Measurements from ENCODE around the gene NAP1L4.

Gene NAP1L4

GRCh38 chr11:2901854-2902783, 90.0 kb downstream of the NAP1L4 start:
- Histone ChIP-seq H3K9me3 (ENCODE audit: control insufficient read depth in 5 of 5, low read length in 5 of 5) (peaks cover 0 to 1% (median under 1%) of the 10 kb centered on the region in 5 donors), H3K27me3 (ENCODE audit: control insufficient read depth in 5 of 5, insufficient read depth in 4 of 5, low read length in 5 of 5) (peaks cover 0 to 5% (median 0%) of the 10 kb centered on the region in 5 donors), H3K4me1 (ENCODE audit: control insufficient read depth in 5 of 5, insufficient read depth in 5 of 5, low read length in 5 of 5) (peaks cover 0 to 57% (median 44%) of the 10 kb centered on the region in 5 donors), H3K4me3 (ENCODE audit: low read depth in 1 of 5, low read length in 5 of 5) (peak overlapping the region; percentile 59 to 80 (median 61)), H3K36me3 (ENCODE audit: control insufficient read depth in 5 of 5, insufficient read depth in 5 of 5, low read length in 5 of 5) (no peaks in the 10 kb centered on the region), H3K9ac (ENCODE audit: low read length in 5 of 5) (peak overlapping the region in 3 of 5 donors; percentile 37 to 77 (median 53)), H3K27ac (ENCODE audit: low read depth, low read length) (no peak overlapping the region)

GRCh38 chr11:2901196-2901796, 90.8 kb downstream of the NAP1L4 start:
- peaks cover 0 to 58% (median 44%) of the 10 kb centered on the region in 5 donors for H3K4me1 ChIP-seq (ENCODE audit: control insufficient read depth in 5 of 5, insufficient read depth in 5 of 5, low read length in 5 of 5)
- no peak overlapping the region for H3K27ac ChIP-seq (ENCODE audit: low read depth, low read length)
- H3K36me3 ChIP-seq (ENCODE audit: control insufficient read depth in 5 of 5, insufficient read depth in 5 of 5, low read length in 5 of 5) = no peaks in the 10 kb centered on the region
- H3K4me3 ChIP-seq (ENCODE audit: low read depth in 1 of 5, low read length in 5 of 5) = peak overlapping the region; percentile 39 to 80 (median 52)
- peaks cover 0 to 3% (median 0%) of the 10 kb centered on the region in 5 donors for H3K27me3 ChIP-seq (ENCODE audit: control insufficient read depth in 5 of 5, insufficient read depth in 4 of 5, low read length in 5 of 5)
- no peaks in the 10 kb centered on the region for H3K9me3 ChIP-seq (ENCODE audit: control insufficient read depth in 5 of 5, low read length in 5 of 5)
- H3K9ac ChIP-seq (ENCODE audit: low read length in 5 of 5) = peak overlapping the region in 2 of 5 donors; percentile 37 to 77

GRCh38 chr11:2899080-2899783, 92.9 kb downstream of the NAP1L4 start:
- Histone ChIP-seq H3K4me1 (ENCODE audit: control insufficient read depth in 5 of 5, insufficient read depth in 5 of 5, low read length in 5 of 5) (peaks cover 0 to 58% (median 44%) of the 10 kb centered on the region in 5 donors), H3K9me3 (ENCODE audit: control insufficient read depth in 5 of 5, low read length in 5 of 5) (no peaks in the 10 kb centered on the region), H3K27me3 (ENCODE audit: control insufficient read depth in 5 of 5, insufficient read depth in 4 of 5, low read length in 5 of 5) (no peaks in the 10 kb centered on the region), H3K4me3 (ENCODE audit: low read depth in 1 of 5, low read length in 5 of 5) (peak overlapping the region in 3 of 5 donors; percentile 3 to 37 (median 23)), H3K36me3 (ENCODE audit: control insufficient read depth in 5 of 5, insufficient read depth in 5 of 5, low read length in 5 of 5) (no peaks in the 10 kb centered on the region), H3K9ac (ENCODE audit: low read length in 5 of 5) (peak overlapping the region in 1 of 5 donors; percentile 37), H3K27ac (ENCODE audit: low read depth, low read length) (peak overlapping the region; percentile 45)

GRCh38 chr11:2898366-2899079, 93.6 kb downstream of the NAP1L4 start:
- peaks cover 0 to 55% (median 44%) of the 10 kb centered on the region in 5 donors for H3K4me1 ChIP-seq (ENCODE audit: control insufficient read depth in 5 of 5, insufficient read depth in 5 of 5, low read length in 5 of 5)
- peak overlapping the region in 3 of 5 donors; percentile 15 to 43 (median 37) for H3K4me3 ChIP-seq (ENCODE audit: low read depth in 1 of 5, low read length in 5 of 5)
- peak overlapping the region; percentile 45 for H3K27ac ChIP-seq (ENCODE audit: low read depth, low read length)
- H3K27me3 ChIP-seq (ENCODE audit: control insufficient read depth in 5 of 5, insufficient read depth in 4 of 5, low read length in 5 of 5) = no peaks in the 10 kb centered on the region
- no peaks in the 10 kb centered on the region for H3K36me3 ChIP-seq (ENCODE audit: control insufficient read depth in 5 of 5, insufficient read depth in 5 of 5, low read length in 5 of 5)
- no peak overlapping the region for H3K9ac ChIP-seq (ENCODE audit: low read length in 5 of 5)
- no peaks in the 10 kb centered on the region for H3K9me3 ChIP-seq (ENCODE audit: control insufficient read depth in 5 of 5, low read length in 5 of 5)

- peaks cover 0 to 52% (median 43%) of the 10 kb centered on the region in 5 donors for H3K4me1 ChIP-seq (ENCODE audit: control insufficient read depth in 5 of 5, insufficient read depth in 5 of 5, low read length in 5 of 5)
These were observed 95.1 kb downstream of the NAP1L4 start for GRCh38 chr11:2897048-2897447.

GRCh38 chr11:2896047-2896446, 96.1 kb downstream of the NAP1L4 start:
- Histone ChIP-seq H3K4me1 (ENCODE audit: control insufficient read depth in 5 of 5, insufficient read depth in 5 of 5, low read length in 5 of 5) (peaks cover 1 to 54% (median 43%) of the 10 kb centered on the region in 5 donors), H3K27me3 (ENCODE audit: control insufficient read depth in 5 of 5, insufficient read depth in 4 of 5, low read length in 5 of 5) (no peaks in the 10 kb centered on the region), H3K27ac (ENCODE audit: low read depth, low read length) (no peak overlapping the region), H3K4me3 (ENCODE audit: low read depth in 1 of 5, low read length in 5 of 5) (no peak overlapping the region), H3K36me3 (ENCODE audit: control insufficient read depth in 5 of 5, insufficient read depth in 5 of 5, low read length in 5 of 5) (no peaks in the 10 kb centered on the region), H3K9ac (ENCODE audit: low read length in 5 of 5) (no peak overlapping the region), H3K9me3 (ENCODE audit: control insufficient read depth in 5 of 5, low read length in 5 of 5) (no peaks in the 10 kb centered on the region)

More at GRCh38 chr11:2897048-2897447, 95.1 kb downstream of the NAP1L4 start:
- no peak overlapping the region for H3K4me3 ChIP-seq (ENCODE audit: low read depth in 1 of 5, low read length in 5 of 5)
- H3K36me3 ChIP-seq (ENCODE audit: control insufficient read depth in 5 of 5, insufficient read depth in 5 of 5, low read length in 5 of 5) = no peaks in the 10 kb centered on the region
- no peak overlapping the region for H3K27ac ChIP-seq (ENCODE audit: low read depth, low read length)
- no peak overlapping the region for H3K9ac ChIP-seq (ENCODE audit: low read length in 5 of 5)
- no peaks in the 10 kb centered on the region for H3K27me3 ChIP-seq (ENCODE audit: control insufficient read depth in 5 of 5, insufficient read depth in 4 of 5, low read length in 5 of 5)
- H3K9me3 ChIP-seq (ENCODE audit: control insufficient read depth in 5 of 5, low read length in 5 of 5) = no peaks in the 10 kb centered on the region

All from subcutaneous abdominal adipose tissue (tissue), 5 donors.